HepG2 (cell line): ENCODE results near the gene CFL1. TPM values are rescaled to one million over a fixed set of nuclear protein-coding genes. Genes with fewer than 3 reads are reported as not detected.

Experiments
- BRD4 ChIP-seq: sonication (generic); formaldehyde crosslinking; IDR thresholded peaks from 2 replicates; pipeline ENCODE4 v1.4.0; 2020; ENCODE audit warnings: missing genetic modification reagents
- GATAD2A ChIP-seq: IDR thresholded peaks from 2 replicates; pipeline ENCODE4 v1.6.1; 2016
- MATR3 ChIP-seq: sonication (generic); formaldehyde crosslinking; IDR thresholded peaks from 2 replicates; pipeline ENCODE4 v1.4.0; 2020; ENCODE audit warnings: missing genetic modification reagents
- MED1 ChIP-seq: sonication (generic); formaldehyde crosslinking; IDR thresholded peaks from 2 replicates; pipeline ENCODE4 v1.4.0; 2020; ENCODE audit warnings: missing genetic modification reagents
- NAIF1 ChIP-seq: sonication (generic); formaldehyde crosslinking; IDR thresholded peaks from 2 replicates; pipeline ENCODE4 v1.5.0; 2020; ENCODE audit warnings: mild to moderate bottlenecking, missing genetic modification reagents, borderline replicate concordance
- NR2F6 ChIP-seq, 2 experiments: IDR thresholded peaks; 2 replicates each; pipeline ENCODE4 v1.6.1; 2016; ENCODE audit warnings: antibody characterized with exemption in 1 of 2, mild to moderate bottlenecking in 1 of 2
- RFXAP ChIP-seq: sonication (generic); formaldehyde crosslinking; IDR thresholded peaks from 2 replicates; pipeline ENCODE4 v1.4.0; 2020; ENCODE audit warnings: missing genetic modification reagents, borderline replicate concordance
- RNF2 ChIP-seq: fragments of 450-650 bp; conservative IDR thresholded peaks from 2 replicates; pipeline ENCODE4 v1.6.1; 2016; ENCODE audit warnings: low read depth
- TCF7L2 ChIP-seq: IDR thresholded peaks from 2 replicates; pipeline ENCODE4 v1.6.1; 2011; ENCODE audit warnings: mild to moderate bottlenecking, low read depth, low read length, moderate library complexity
- ZNF549 ChIP-seq: sonication (generic); formaldehyde crosslinking; IDR thresholded peaks from 2 replicates; pipeline ENCODE4 v1.5.0; 2020; ENCODE audit warnings: missing genetic modification reagents
- ZNF605 ChIP-seq: sonication (generic); formaldehyde crosslinking; IDR thresholded peaks from 2 replicates; pipeline ENCODE4 v1.8.0; 2022; ENCODE audit warnings: mild to moderate bottlenecking, missing genetic modification reagents
- ZNF761 ChIP-seq: sonication (generic); formaldehyde crosslinking; conservative IDR thresholded peaks from 2 replicates; pipeline ENCODE4 v1.4.0; 2020; ENCODE audit warnings: mild to moderate bottlenecking, missing genetic modification reagents
- polyA plus RNA-seq, 8 experiments: library from polyadenylated mRNA; depleted of rRNA in 3 of 8; stranded (reverse) in 7 of 8; unstranded in 1 of 8; fragments of >200 nt; fragmentation: Illumina TruSeq in 4 of 8; extraction: Trizol in 4 of 8; gene quantifications; 2 replicates each; pipeline versions ENCODE4 v1.2.1 to v1.2.3, GENCODE V29; 2011 to 2016; ENCODE audit warnings: low read depth in 4 of 8, missing spikeins in 1 of 8, mixed read lengths in 1 of 8; ENCODE audit not compliant: insufficient read depth in 1 of 8
- total RNA-seq, 5 experiments: library from RNA; depleted of rRNA; stranded (reverse); fragments of >200 nt; fragmentation: Illumina TruSeq; extraction: Trizol; gene quantifications; 2 replicates each; pipeline ENCODE4 v1.2.3, GENCODE V29; 2016; ENCODE audit warnings: low read depth in 1 of 5
- TF ChIP-seq, protein P1 (sequence below): sonication (generic); formaldehyde crosslinking; IDR thresholded peaks from 2 replicates; pipeline ENCODE4 v1.4.0; 2020; ENCODE audit warnings: missing genetic modification reagents
- TF ChIP-seq, protein P2 (sequence below): sonication (generic); formaldehyde crosslinking; IDR thresholded peaks from 2 replicates; pipeline ENCODE4 v1.5.1; 2020; ENCODE audit warnings: mild to moderate bottlenecking, missing genetic modification reagents, moderate library complexity
- TF ChIP-seq, protein P3 (sequence below): sonication (generic); formaldehyde crosslinking; IDR thresholded peaks from 2 replicates; pipeline ENCODE4 v1.4.0; 2020; ENCODE audit warnings: missing genetic modification reagents, borderline replicate concordance
- TF ChIP-seq, protein P4 (sequence below): sonication (generic); formaldehyde crosslinking; IDR thresholded peaks from 2 replicates; pipeline ENCODE4 v1.8.0; 2022; ENCODE audit warnings: mild to moderate bottlenecking, missing genetic modification reagents, moderate library complexity
- TF ChIP-seq, protein P5 (sequence below): IDR thresholded peaks from 2 replicates; pipeline ENCODE4 v1.6.1; 2012; ENCODE audit warnings: low read length, improper control_type of control experiment

The CFL1 gene
- total and polyA plus RNA-seq, 2 of the 13 experiments (the other 11 are each of a cell fraction or from before 2014, with no cell fraction given), result 379 to 383 TPM

DNA sequence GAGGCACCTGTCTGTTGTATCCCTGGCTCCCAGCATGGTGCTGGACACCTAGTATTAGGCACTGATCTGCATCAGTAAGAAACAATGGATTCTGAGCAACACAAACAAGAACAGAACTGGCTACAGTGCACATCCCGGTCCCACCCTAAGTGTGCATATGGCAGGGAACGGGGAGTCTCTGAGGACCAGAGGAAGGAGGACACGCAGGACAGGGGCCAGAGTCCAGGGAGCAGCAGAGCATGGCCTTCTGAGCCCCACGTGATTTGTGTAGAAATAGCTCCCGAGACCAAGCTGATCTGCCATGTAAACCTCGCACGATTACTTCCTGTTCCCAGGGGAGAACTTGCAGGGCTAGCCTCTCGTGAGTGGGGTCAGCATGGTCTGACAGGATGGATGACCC lies 36.9 kb downstream of the CFL1 start (continued):
- TF ChIP-seq, protein P1, sequence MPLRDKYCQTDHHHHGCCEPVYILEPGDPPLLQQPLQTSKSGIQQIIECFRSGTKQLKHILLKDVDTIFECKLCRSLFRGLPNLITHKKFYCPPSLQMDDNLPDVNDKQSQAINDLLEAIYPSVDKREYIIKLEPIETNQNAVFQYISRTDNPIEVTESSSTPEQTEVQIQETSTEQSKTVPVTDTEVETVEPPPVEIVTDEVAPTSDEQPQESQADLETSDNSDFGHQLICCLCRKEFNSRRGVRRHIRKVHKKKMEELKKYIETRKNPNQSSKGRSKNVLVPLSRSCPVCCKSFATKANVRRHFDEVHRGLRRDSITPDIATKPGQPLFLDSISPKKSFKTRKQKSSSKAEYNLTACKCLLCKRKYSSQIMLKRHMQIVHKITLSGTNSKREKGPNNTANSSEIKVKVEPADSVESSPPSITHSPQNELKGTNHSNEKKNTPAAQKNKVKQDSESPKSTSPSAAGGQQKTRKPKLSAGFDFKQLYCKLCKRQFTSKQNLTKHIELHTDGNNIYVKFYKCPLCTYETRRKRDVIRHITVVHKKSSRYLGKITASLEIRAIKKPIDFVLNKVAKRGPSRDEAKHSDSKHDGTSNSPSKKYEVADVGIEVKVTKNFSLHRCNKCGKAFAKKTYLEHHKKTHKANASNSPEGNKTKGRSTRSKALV, result no peak
- TF ChIP-seq, protein P2, sequence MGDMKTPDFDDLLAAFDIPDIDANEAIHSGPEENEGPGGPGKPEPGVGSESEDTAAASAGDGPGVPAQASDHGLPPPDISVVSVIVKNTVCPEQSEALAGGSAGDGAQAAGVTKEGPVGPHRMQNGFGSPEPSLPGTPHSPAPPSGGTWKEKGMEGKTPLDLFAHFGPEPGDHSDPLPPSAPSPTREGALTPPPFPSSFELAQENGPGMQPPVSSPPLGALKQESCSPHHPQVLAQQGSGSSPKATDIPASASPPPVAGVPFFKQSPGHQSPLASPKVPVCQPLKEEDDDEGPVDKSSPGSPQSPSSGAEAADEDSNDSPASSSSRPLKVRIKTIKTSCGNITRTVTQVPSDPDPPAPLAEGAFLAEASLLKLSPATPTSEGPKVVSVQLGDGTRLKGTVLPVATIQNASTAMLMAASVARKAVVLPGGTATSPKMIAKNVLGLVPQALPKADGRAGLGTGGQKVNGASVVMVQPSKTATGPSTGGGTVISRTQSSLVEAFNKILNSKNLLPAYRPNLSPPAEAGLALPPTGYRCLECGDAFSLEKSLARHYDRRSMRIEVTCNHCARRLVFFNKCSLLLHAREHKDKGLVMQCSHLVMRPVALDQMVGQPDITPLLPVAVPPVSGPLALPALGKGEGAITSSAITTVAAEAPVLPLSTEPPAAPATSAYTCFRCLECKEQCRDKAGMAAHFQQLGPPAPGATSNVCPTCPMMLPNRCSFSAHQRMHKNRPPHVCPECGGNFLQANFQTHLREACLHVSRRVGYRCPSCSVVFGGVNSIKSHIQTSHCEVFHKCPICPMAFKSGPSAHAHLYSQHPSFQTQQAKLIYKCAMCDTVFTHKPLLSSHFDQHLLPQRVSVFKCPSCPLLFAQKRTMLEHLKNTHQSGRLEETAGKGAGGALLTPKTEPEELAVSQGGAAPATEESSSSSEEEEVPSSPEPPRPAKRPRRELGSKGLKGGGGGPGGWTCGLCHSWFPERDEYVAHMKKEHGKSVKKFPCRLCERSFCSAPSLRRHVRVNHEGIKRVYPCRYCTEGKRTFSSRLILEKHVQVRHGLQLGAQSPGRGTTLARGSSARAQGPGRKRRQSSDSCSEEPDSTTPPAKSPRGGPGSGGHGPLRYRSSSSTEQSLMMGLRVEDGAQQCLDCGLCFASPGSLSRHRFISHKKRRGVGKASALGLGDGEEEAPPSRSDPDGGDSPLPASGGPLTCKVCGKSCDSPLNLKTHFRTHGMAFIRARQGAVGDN (CRISPR knock-in tag), result peak; percentile 59
- TF ChIP-seq RFXAP (CRISPR knock-in tag), result no peak
- TF ChIP-seq, protein P3, sequence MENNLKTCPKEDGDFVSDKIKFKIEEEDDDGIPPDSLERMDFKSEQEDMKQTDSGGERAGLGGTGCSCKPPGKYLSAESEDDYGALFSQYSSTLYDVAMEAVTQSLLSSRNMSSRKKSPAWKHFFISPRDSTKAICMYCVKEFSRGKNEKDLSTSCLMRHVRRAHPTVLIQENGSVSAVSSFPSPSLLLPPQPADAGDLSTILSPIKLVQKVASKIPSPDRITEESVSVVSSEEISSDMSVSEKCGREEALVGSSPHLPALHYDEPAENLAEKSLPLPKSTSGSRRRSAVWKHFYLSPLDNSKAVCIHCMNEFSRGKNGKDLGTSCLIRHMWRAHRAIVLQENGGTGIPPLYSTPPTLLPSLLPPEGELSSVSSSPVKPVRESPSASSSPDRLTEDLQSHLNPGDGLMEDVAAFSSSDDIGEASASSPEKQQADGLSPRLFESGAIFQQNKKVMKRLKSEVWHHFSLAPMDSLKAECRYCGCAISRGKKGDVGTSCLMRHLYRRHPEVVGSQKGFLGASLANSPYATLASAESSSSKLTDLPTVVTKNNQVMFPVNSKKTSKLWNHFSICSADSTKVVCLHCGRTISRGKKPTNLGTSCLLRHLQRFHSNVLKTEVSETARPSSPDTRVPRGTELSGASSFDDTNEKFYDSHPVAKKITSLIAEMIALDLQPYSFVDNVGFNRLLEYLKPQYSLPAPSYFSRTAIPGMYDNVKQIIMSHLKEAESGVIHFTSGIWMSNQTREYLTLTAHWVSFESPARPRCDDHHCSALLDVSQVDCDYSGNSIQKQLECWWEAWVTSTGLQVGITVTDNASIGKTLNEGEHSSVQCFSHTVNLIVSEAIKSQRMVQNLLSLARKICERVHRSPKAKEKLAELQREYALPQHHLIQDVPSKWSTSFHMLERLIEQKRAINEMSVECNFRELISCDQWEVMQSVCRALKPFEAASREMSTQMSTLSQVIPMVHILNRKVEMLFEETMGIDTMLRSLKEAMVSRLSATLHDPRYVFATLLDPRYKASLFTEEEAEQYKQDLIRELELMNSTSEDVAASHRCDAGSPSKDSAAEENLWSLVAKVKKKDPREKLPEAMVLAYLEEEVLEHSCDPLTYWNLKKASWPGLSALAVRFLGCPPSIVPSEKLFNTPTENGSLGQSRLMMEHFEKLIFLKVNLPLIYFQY (CRISPR knock-in tag), result no peak
- no peak for TF ChIP-seq BRD4 (CRISPR knock-in tag)
- TF ChIP-seq ZNF605 (CRISPR knock-in tag), result no peak
- TF ChIP-seq ZNF549, result no peak
- no peak for TF ChIP-seq RNF2
- TF ChIP-seq ZNF761, result no peak
- no peak for TF ChIP-seq TCF7L2
- TF ChIP-seq NAIF1 (CRISPR knock-in tag), result no peak
- TF ChIP-seq GATAD2A (CRISPR knock-in tag), result peak; percentile 58
- 0 out of 2 replicates have a peak, but pooled peaks have one; percentile 18 for TF ChIP-seq MED1
- TF ChIP-seq MATR3 (CRISPR knock-in tag), result no peak
- TF ChIP-seq, protein P4, sequence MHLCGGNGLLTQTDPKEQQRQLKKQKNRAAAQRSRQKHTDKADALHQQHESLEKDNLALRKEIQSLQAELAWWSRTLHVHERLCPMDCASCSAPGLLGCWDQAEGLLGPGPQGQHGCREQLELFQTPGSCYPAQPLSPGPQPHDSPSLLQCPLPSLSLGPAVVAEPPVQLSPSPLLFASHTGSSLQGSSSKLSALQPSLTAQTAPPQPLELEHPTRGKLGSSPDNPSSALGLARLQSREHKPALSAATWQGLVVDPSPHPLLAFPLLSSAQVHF (CRISPR knock-in tag), result no peak
- no peak for TF ChIP-seq NR2F6 (IDR thresholded peaks at IDR 0.05)
- TF ChIP-seq NR2F6 (CRISPR knock-in tag; IDR thresholded peaks at IDR 0.05), result peak; percentile 37; the same call in 1 of the 2 replicates
- TF ChIP-seq, protein P5, sequence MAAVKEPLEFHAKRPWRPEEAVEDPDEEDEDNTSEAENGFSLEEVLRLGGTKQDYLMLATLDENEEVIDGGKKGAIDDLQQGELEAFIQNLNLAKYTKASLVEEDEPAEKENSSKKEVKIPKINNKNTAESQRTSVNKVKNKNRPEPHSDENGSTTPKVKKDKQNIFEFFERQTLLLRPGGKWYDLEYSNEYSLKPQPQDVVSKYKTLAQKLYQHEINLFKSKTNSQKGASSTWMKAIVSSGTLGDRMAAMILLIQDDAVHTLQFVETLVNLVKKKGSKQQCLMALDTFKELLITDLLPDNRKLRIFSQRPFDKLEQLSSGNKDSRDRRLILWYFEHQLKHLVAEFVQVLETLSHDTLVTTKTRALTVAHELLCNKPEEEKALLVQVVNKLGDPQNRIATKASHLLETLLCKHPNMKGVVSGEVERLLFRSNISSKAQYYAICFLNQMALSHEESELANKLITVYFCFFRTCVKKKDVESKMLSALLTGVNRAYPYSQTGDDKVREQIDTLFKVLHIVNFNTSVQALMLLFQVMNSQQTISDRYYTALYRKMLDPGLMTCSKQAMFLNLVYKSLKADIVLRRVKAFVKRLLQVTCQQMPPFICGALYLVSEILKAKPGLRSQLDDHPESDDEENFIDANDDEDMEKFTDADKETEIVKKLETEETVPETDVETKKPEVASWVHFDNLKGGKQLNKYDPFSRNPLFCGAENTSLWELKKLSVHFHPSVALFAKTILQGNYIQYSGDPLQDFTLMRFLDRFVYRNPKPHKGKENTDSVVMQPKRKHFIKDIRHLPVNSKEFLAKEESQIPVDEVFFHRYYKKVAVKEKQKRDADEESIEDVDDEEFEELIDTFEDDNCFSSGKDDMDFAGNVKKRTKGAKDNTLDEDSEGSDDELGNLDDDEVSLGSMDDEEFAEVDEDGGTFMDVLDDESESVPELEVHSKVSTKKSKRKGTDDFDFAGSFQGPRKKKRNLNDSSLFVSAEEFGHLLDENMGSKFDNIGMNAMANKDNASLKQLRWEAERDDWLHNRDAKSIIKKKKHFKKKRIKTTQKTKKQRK, result no peak
